HCT116 (cell line): ENCODE data around the gene RTL10. TPM values are rescaled to one million over a fixed set of nuclear protein-coding genes. Genes with fewer than 3 reads are reported as not detected.

Experiments used
- ATAC-seq: fragments of 200-7000 bp; cut with Tn5 transposase; 2 replicates; pipeline ENCODE4 v1.9.1; 2020; ENCODE audit warnings: mild to moderate bottlenecking, moderate library complexity
- BruUV-seq: library from RNA; stranded (reverse); fragments of 400-500 nt; replicated peaks from 2 replicates; lab custom pipeline; 2021; lab: Mats Ljungman, UMichigan
- CTCF ChIA-PET: fragments of 300-600 bp; sonication (Branson Sonifier 250); formaldehyde crosslinking; loops from one replicate; lab custom pipeline; 2021; ENCODE audit warnings: antibody characterized with exemption; lab: Charles Lee
- POLR2A ChIA-PET: fragments of 300-600, 350-600 bp; sonication (Branson Sonifier 250); formaldehyde crosslinking; loops from one replicate; lab custom pipeline; 2021; ENCODE audit warnings: antibody characterized with exemption; lab: Charles Lee
- RAD21 ChIA-PET, 2 experiments: fragments of 300-600 bp; sonication (Branson Sonifier 250); formaldehyde crosslinking; loops; one replicate each; lab custom pipeline; 2023; ENCODE audit warnings: low total read pairs in 2 of 2; ENCODE audit not compliant: uncharacterized antibody in 2 of 2, unreplicated experiment in 2 of 2, low non-redundant PET in 1 of 2; lab: Charles Lee
- DNase-seq: peaks from one replicate; pipeline ENCODE4 v3.0.0-alpha.2; 2010; ENCODE audit warnings: low read depth, low spot score
- H2AFZ ChIP-seq: fragments of 200-600 bp; shearing (Covaris generic), sonication (generic); 2 replicates; pipeline ENCODE4 v1.6.1; 2017; ENCODE audit warnings: low read depth, mixed run types, mixed read lengths, antibody characterized with exemption, low read length; ENCODE audit not compliant: poor library complexity, severe bottlenecking
- H3K27ac ChIP-seq: 2 replicates; pipeline ENCODE4 v1.5.1; 2012; ENCODE audit warnings: low read depth, low read length
- H3K27me3 ChIP-seq: fragments of 200-600 bp; sonication (generic); 2 replicates; pipeline ENCODE4 v1.6.1; 2016; ENCODE audit warnings: mixed run types, low read length, mixed read lengths; ENCODE audit not compliant: insufficient read depth
- H3K36me3 ChIP-seq, 2 experiments: fragments of 200-500 bp in 1 of 2; fragments of 200-600 bp in 1 of 2; sonication (Bioruptor generic) in 1 of 2; sonication (generic) in 1 of 2; 2 replicates each; pipeline versions ENCODE4 v1.5.1 to v1.6.1; 2014 to 2016; ENCODE audit warnings: low read length in 2 of 2, inconsistent platforms in 1 of 2, mixed read lengths in 1 of 2, mixed run types in 1 of 2; ENCODE audit not compliant: insufficient read depth in 2 of 2, control insufficient read depth in 1 of 2
- H3K4me1 ChIP-seq, 2 experiments: fragments of 200-600 bp in 1 of 2; sonication (generic) in 1 of 2; 2 replicates each; pipeline versions ENCODE4 v1.5.1 to v1.6.1; 2012 to 2017; ENCODE audit warnings: low read length in 2 of 2, inconsistent platforms in 1 of 2, mild to moderate bottlenecking in 1 of 2, mixed read lengths in 1 of 2, mixed run types in 1 of 2, moderate library complexity in 1 of 2; ENCODE audit not compliant: insufficient read depth in 2 of 2, control insufficient read depth in 1 of 2
- H3K4me2 ChIP-seq: fragments of 200-600 bp; sonication (generic); 2 replicates; pipeline ENCODE4 v1.6.1; 2017; ENCODE audit warnings: mixed run types, low read length, mixed read lengths
- H3K4me3 ChIP-seq, 2 experiments: fragments of 200-600 bp in 1 of 2; sonication (generic) in 1 of 2; replicated peaks in 1 of 2; 2 replicates each; pipeline ENCODE4 v1.5.1; 2011 to 2016; ENCODE audit warnings: low read length in 2 of 2, control low read depth in 1 of 2, low read depth in 1 of 2, mild to moderate bottlenecking in 1 of 2, mixed read lengths in 1 of 2, mixed run types in 1 of 2
- H3K79me2 ChIP-seq: fragments of 200-600 bp; sonication (generic); 2 replicates; pipeline ENCODE4 v1.6.1; 2017; ENCODE audit warnings: mild to moderate bottlenecking, mixed run types, low read length, moderate library complexity, mixed read lengths; ENCODE audit not compliant: insufficient read depth
- H3K9ac ChIP-seq: fragments of 200-600 bp; sonication (generic); 2 replicates; pipeline ENCODE4 v1.6.1; 2016; ENCODE audit warnings: low read length, mixed read lengths
- H3K9me2 ChIP-seq: fragments of 200-600 bp; sonication (generic), shearing (Covaris generic); 2 replicates; pipeline ENCODE4 v1.6.1; 2017; ENCODE audit warnings: mixed run types, mild to moderate bottlenecking, moderate library complexity; ENCODE audit not compliant: insufficient read depth
- H3K9me3 ChIP-seq, 2 experiments: fragments of 200-500 bp in 1 of 2; fragments of 200-600 bp in 1 of 2; sonication (Bioruptor generic) in 1 of 2; sonication (generic) in 1 of 2; 2 replicates each; pipeline ENCODE4 v1.6.1; 2014 to 2017; ENCODE audit warnings: low read length in 2 of 2, mixed read lengths in 2 of 2, inconsistent platforms in 1 of 2, low read depth in 1 of 2, mild to moderate bottlenecking in 1 of 2, mixed run types in 1 of 2, moderate library complexity in 1 of 2; ENCODE audit not compliant: control insufficient read depth in 1 of 2, insufficient read depth in 1 of 2
- H4K20me1 ChIP-seq: fragments of 200-600 bp; sonication (generic), shearing (Covaris generic); 2 replicates; pipeline ENCODE4 v1.6.1; 2017; ENCODE audit warnings: mixed run types, mild to moderate bottlenecking, moderate library complexity; ENCODE audit not compliant: insufficient read depth
- ATF3 ChIP-seq: IDR thresholded peaks from 2 replicates; pipeline ENCODE4 v1.6.1; 2012
- CBX3 ChIP-seq: IDR thresholded peaks from 2 replicates; pipeline ENCODE4 v1.6.1; 2012; ENCODE audit warnings: low read depth
- CEBPB ChIP-seq: IDR thresholded peaks from 2 replicates; pipeline ENCODE4 v1.6.1; 2012; ENCODE audit warnings: low read depth
- CTCF ChIP-seq, 3 experiments: fragments of 200-600 bp in 1 of 3; sonication (generic) in 1 of 3; IDR thresholded peaks in 2 of 3; conservative IDR thresholded peaks in 1 of 3; 2 replicates each; pipeline ENCODE4 v1.5.1; 2012 to 2017; ENCODE audit warnings: low read depth in 2 of 3, low read length in 2 of 3, antibody characterized with exemption in 1 of 3, borderline replicate concordance in 1 of 3, control low read depth in 1 of 3, mild to moderate bottlenecking in 1 of 3, mixed read lengths in 1 of 3, mixed run types in 1 of 3, moderate library complexity in 1 of 3; ENCODE audit not compliant: insufficient read depth in 1 of 3
- EGR1 ChIP-seq: IDR thresholded peaks from 2 replicates; pipeline ENCODE4 v1.6.1; 2012; ENCODE audit warnings: low read depth
- ELF1 ChIP-seq: IDR thresholded peaks from 2 replicates; pipeline ENCODE4 v1.6.1; 2012; ENCODE audit warnings: low read depth, borderline replicate concordance
- EZH2 ChIP-seq: fragments of 200-600 bp; sonication (generic); IDR thresholded peaks from 2 replicates; pipeline ENCODE4 v1.6.1; 2017; ENCODE audit warnings: antibody characterized with exemption, mixed run types
- EZH2phosphoT487 ChIP-seq: fragments of 200-600 bp; IDR thresholded peaks from 2 replicates; pipeline ENCODE4 v1.6.1; 2018; ENCODE audit warnings: antibody characterized with exemption, borderline replicate concordance
- FOSL1 ChIP-seq: IDR thresholded peaks from 2 replicates; pipeline ENCODE4 v1.6.1; 2012; ENCODE audit warnings: low read depth
- MAX ChIP-seq: IDR thresholded peaks from 2 replicates; pipeline ENCODE4 v1.6.1; 2012
- POLR2A ChIP-seq: IDR thresholded peaks from 2 replicates; pipeline ENCODE4 v1.7.0; 2011; ENCODE audit warnings: borderline replicate concordance; ENCODE audit not compliant: insufficient read depth, insufficient read length; ENCODE audit errors: extremely low read depth
- POLR2AphosphoS5 ChIP-seq: IDR thresholded peaks from 2 replicates; pipeline ENCODE4 v1.6.1; 2011; ENCODE audit warnings: mild to moderate bottlenecking, low read depth, low read length, moderate library complexity
- RAD21 ChIP-seq: IDR thresholded peaks from 2 replicates; pipeline ENCODE4 v1.6.1; 2012; ENCODE audit warnings: low read depth, mild to moderate bottlenecking
- REST ChIP-seq: IDR thresholded peaks from 2 replicates; pipeline ENCODE4 v1.6.1; 2012; ENCODE audit warnings: low read depth
- SIN3A ChIP-seq: IDR thresholded peaks from 2 replicates; pipeline ENCODE4 v1.6.1; 2012; ENCODE audit warnings: low read depth
- SP1 ChIP-seq: IDR thresholded peaks from 2 replicates; pipeline ENCODE4 v1.6.1; 2012; ENCODE audit warnings: low read depth
- SRF ChIP-seq: IDR thresholded peaks from 2 replicates; pipeline ENCODE4 v1.6.1; 2012; ENCODE audit warnings: low read depth
- ZBTB33 ChIP-seq: IDR thresholded peaks from 2 replicates; pipeline ENCODE4 v1.6.1; 2011; ENCODE audit warnings: mild to moderate bottlenecking, low read length, moderate library complexity; ENCODE audit not compliant: insufficient replicate concordance; ENCODE audit errors: extremely low read depth
- ZFX ChIP-seq: fragments of 450-650 bp; IDR thresholded peaks from 2 replicates; pipeline ENCODE4 v1.6.1; 2017
- ZNF274 ChIP-seq: fragments of 200-500 bp; sonication (Bioruptor generic); IDR thresholded peaks from 2 replicates; pipeline ENCODE4 v1.6.1; 2014; ENCODE audit warnings: mild to moderate bottlenecking, low read depth, low read length, inconsistent platforms
- intact Hi-C: fragments of 100-400 bp; cut with micrococcal nuclease; formaldehyde crosslinking; loops from 2 replicates; pipeline ENCODE4 v1.10.0; 2022
- total RNA-seq: library from RNA; stranded (reverse); gene quantifications from one replicate; pipeline ENCODE4 v1.2.1, GENCODE V29; 2021; ENCODE audit not compliant: unreplicated experiment

RTL10 gene
- total RNA-seq, 1 experiment from 2014 or later = 24.6 TPM

- no peak for TF ChIP-seq REST
- TF ChIP-seq ZFX = no peak
- TF ChIP-seq ELF1 = no peak
- TF ChIP-seq RAD21 = no peak
- TF ChIP-seq EZH2phosphoT487 = no peak
- TF ChIP-seq CTCF (IDR thresholded peaks at IDR 0.05 in 2 of 3, conservative IDR thresholded peaks at IDR 0.05 in 1 of 3; ENCODE audit: borderline replicate concordance in 1 of 3, insufficient read depth in 1 of 3, low read depth in 2 of 3, low read length in 2 of 3) = no peak
- TF ChIP-seq MAX = no peak
- TF ChIP-seq ATF3 = no peak
- TF ChIP-seq SIN3A = no peak
- TF ChIP-seq CBX3 = no peak
- no peak for TF ChIP-seq ZNF274
- no peak for TF ChIP-seq SRF
- no peak for TF ChIP-seq EGR1
- no peak for TF ChIP-seq POLR2AphosphoS5
- no peak for TF ChIP-seq FOSL1
- TF ChIP-seq POLR2A = no peak
- no peak for TF ChIP-seq ZBTB33
- TF ChIP-seq CEBPB = no peak
- TF ChIP-seq SP1 = no peak
- TF ChIP-seq EZH2 = no peak
- Histone ChIP-seq H3K36me3 (no peaks in the 10 kb centered on the region), H3K27ac (no peak overlapping the region), H3K79me2 (no peaks in the 10 kb centered on the region), H3K9ac (no peak overlapping the region), H3K4me2 (no peak overlapping the region), H2AFZ (no peak overlapping the region), H3K4me1 (no peaks in the 10 kb centered on the region), H3K9me2 (no peaks in the 10 kb centered on the region), H4K20me1 (no peaks in the 10 kb centered on the region), H3K4me3 (no peak overlapping the region), H3K27me3 (no peaks in the 10 kb centered on the region), H3K9me3 (no peaks in the 10 kb centered on the region)
- intact Hi-C loops = no loop called here
- POLR2A ChIA-PET = no interaction called here
- RAD21 ChIA-PET = no interaction called here
- CTCF ChIA-PET = no interaction called here
- no peak for DNase-seq
- ATAC-seq = no peak
- BruUV-seq = no TSS peak
Observed at GRCh38 chr22:19873138-19873959, 18.7 kb upstream of the RTL10 start.
